Midbrain (tissue), 1 donor: ENCODE results near the gene RAP1GAP2.
"Not testable (repeated sequence)": the region's sequence is repeated elsewhere in the genome, so short reads cannot be mapped to it uniquely, and the experiment has no call there.

Experiments
- DNase-seq: peaks from one replicate; lab custom pipeline; 2025; lab: John Stamatoyannopoulos, UW

Gene RAP1GAP2

DNA sequence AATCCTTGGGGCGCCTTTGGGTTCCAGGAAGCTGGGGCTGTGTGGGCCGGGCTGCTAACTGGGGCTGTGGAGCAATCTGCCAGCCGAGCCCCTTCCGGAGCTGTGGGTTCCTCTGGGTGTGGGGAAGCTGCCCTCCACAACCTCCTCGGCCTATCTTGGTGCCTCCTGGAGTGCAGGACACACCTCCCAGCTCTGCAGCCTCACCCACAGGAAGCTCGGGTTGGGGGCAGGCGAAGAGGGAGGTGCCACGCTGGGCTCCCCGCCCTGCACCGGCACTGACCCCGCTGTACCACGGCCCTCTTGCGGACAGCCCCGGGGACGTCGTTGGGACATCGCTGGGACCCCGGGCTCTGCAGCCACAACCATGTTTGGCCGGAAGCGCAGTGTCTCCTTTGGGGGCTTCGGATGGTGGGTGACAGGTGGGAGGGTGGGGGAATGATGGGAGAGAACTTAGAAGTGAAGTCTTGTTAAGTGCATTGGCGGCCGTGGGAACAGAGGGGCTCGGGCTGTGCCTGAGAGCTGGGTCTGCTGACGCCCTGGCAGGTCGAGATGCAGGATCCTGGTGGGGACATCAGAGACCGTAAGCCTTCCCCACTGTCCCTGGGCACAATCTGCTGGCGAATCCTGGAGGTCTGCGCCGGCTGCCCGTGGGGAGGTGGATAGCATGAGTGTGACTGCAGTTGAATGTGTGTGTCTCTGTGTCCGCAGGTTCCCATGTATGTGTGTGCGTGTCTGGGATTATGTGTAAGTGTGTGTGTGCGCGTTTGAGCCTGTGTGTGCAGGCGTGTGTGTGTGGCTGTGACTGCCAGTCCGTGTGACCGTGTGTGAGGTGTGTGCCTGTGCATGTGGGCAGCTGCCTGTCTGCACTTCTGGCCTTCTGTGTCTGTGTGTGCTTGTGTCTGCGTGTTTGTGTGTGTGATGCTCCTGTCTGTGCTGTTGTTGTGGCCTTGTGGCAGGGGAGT lies at the start of gene RAP1GAP2:
TSS of gene RAP1GAP2 (plus strand) at position 275 of the 962 bp plus-strand sequence. CDS start at position 365, 90 bp downstream.
- peak; percentile 19 for DNase-seq

DNA sequence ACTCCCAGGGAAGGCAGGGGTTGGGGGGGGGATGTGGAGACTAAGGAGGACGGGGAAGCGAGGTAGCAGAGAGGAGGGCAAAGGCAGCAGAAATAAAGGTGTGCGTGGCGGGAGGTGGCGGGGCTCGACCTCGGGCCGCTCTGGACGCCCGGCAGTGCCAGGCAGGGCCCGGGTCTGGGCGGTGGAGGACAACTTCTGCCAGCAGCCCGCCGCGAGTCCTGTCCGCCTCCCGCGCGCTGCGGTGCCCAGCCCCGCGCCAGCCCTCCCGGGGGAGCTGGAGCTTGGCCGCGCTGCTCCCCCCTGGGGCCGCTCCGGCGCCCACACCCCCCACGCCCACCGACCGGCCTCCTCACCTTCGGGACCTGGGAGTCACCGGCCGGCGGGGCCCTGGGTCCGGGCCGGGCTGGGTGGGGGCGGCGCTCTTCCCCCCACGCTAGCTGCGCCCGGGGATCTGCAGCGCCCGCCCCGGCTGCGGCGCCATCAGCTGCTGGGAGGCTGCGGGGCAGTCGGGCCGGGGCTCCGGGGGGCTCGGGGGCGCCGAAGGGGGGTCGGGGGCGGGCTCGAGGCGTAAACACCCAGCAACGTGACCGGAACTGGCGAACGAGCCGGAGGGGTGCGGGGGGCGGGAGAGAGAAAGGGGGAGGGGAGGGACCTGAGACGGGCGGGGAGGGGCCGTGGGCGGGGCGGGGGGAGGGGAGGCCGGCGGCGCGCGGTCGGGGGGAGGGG lies 47.0 kb upstream of the RAP1GAP2 start, which contains the start of gene CCDC92B:
TSS of gene CCDC92B (minus strand) at position 595 of the 726 bp plus-strand sequence. CDS start 14,507 bp downstream, outside the sequence.
- DNase-seq = no peak

DNA sequence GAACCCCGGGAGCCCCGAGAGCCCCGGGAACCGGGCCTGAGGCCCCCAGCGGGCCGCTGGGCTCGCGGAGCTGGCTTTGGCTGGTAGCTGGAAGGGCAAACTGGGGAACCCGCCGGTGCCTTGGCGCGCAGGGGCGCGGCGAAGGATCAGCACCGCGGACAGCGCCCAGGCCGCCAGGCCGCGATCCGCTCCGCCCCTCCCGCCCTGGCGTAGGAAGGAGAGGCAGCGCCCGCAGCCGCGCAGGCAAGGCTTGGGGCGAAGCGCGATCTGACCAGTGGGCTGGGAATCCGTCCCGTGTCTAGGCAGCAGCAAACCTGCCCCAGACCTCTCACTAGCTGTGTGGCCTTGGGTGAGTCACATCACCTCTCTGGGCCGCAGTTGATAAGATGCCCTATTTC lies 46.5 kb upstream of the RAP1GAP2 start:
- DNase-seq = peak; percentile 72

DNA sequence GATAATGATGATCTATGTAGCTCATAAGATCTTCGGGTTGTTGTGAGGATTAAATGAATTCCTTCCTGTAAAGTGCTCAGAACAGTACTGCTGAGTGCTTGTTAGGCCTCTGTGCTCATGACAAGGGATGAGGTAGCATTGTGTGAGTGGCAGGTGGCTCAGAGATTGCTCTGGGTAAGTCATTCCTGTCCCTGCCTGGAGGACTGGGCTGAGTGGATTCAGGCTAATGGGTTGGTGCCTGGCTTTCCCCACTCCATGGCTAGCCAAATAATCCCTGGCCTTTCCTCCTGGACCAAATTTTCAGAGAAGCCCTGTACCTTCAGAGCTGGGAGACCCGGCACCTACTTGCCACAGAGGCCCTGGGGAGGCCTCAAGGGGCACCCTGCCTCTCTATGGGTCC lies 45.5 kb upstream of the RAP1GAP2 start:
- no peak for DNase-seq

DNA sequence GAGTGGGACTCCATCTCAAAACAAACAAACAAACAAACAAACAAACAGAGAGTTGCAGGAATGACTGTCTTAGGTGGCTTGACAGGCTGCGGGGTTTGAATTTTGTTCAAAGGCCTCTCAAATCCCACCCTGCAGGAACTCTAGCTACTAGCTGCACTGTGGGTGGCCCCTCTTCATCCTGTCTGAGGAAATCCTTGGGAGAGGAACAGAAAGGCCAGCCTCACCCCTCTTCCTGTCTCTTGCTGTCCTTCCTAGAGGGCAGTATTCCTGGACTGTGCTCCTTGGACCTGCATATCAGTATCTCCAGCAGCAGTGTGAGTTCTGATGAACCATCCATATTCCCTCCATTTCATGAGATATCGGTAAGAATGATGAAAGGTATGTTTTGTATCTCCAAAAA lies 44.7 kb upstream of the RAP1GAP2 start:
- DNase-seq = no peak

DNA sequence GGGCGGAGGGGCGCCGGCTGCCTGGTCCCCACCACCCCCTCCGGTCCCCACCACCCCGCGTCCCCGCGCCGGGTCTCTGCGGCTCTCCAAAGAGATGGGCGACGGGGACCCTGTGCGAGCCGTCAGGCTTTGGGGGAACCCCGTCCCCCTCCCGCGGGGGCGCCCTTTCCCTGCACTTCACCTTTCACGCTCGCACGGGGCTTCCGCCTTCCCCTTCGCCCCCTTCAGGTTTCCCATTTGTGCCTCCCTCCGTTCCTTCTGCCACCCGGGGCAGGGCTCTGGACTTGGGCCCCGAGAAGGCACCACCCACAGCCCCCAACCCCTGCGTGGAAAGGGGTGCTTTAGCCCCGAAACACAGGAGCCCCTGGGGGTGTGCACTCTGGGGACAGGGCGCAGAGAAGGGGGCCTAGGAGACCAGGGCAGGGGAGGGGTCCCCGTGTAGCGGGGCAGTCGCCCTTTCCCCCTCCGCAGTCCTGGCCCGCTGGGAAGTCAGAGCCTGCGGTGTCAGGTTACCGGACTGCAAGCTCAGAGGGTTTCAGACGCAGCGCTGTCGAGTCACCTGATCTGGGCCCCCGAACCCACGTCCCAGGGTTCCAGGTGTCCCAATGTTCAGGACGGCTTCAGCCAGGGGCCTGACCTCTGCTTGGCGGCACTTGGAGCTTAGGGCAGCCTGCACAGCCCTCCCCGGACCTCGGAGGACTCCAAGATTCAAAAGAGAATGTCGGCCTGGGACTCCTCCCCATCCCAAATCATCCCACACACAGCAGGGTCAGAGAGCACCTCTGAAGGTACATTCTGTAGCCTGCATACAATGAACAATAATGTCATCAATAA lies 40.1 kb upstream of the RAP1GAP2 start:
- no peak for DNase-seq

DNA sequence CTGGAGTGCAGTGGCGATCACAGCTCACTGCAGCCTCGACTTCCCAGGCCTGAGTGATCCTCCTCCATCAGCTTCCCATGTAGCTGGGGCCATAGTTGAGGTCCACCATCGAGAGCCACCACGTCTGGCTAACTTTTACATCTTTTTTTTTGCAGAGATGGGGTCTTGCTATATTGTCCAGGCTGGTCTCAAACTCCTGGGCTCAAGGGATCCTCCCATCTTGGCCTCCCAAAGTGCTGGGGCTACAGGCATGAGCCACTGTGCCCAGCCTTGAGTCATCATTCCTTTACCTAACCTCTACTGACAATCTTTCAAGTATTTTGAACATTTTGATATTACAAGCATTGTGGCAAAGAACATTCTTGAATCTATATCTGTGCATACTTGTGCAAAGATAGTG lies 37.4 kb upstream of the RAP1GAP2 start:
- no peak for DNase-seq

DNA sequence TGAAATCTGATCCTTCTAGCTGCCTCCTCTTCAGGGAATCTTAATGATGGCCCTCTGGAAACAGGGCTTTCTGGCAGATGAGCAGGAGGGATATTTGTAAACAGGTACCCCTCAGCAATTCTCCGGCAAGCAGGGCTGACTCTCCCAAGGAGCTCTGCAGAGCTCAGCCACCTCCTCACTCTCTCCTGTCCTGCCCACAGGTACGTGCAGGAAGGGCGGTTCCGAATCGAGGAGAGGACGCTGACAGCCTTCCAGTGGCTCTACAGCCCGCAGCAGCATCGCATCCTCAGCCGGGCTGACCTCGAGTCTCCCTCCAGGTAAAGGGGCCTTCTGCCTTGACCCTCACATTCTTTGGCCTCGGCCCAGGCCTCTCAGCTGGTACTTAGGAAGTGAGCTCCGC lies 26.1 kb upstream of the RAP1GAP2 start:
- no peak for DNase-seq

DNA sequence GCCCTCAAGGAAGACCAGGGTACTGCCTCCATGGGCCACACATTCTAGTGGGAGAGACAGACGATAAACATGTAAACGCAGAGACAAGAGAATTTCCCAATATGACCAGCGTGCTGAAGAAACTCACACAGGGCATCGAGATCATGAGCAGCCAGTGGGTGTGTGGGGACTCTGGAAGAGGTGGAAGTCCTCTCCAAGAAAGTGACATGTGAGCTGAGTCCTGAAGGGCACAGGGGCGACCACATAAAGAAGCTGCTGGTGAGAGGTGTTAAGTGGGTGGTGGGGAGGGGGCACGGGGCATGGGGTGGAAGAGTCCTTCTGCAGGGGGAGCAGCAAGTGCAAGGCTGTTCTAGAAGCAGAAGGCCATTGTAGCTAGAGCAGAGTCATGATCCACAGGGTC lies 21.0 kb upstream of the RAP1GAP2 start:
- no peak for DNase-seq

DNA sequence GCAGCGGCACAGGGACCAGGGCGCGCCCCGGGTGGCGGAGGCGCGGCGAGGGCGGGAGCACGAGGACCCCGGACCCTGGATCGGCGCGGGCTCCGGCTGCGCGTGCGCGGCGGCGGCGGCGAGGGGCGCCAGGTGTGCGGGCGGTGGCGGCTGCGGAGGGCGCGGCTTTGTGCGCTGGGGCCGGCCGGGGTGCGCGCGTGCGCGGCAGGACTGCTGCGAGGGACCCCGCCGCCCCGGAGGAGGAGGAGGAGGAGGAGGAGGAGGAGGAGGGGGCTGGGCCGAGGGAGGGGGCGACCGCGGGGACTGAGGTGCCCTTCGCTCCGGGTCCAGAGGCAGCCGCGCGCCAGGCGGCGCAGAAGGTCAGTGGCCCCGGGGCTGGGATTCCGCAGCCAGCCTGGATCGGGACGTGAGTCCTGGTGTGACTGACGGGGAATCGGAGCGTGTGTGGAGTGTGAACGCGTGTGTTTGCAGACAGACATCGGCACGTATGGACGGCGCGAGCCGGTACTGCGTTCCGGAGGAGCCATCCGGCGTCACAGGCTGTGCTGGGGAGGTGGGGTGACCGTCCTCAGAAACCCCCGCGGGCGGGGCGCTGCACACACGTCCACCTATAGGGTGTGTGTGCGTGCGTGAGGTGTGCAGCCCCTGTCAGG lies 19.5 kb upstream of the RAP1GAP2 start:
- DNase-seq = no peak

DNA sequence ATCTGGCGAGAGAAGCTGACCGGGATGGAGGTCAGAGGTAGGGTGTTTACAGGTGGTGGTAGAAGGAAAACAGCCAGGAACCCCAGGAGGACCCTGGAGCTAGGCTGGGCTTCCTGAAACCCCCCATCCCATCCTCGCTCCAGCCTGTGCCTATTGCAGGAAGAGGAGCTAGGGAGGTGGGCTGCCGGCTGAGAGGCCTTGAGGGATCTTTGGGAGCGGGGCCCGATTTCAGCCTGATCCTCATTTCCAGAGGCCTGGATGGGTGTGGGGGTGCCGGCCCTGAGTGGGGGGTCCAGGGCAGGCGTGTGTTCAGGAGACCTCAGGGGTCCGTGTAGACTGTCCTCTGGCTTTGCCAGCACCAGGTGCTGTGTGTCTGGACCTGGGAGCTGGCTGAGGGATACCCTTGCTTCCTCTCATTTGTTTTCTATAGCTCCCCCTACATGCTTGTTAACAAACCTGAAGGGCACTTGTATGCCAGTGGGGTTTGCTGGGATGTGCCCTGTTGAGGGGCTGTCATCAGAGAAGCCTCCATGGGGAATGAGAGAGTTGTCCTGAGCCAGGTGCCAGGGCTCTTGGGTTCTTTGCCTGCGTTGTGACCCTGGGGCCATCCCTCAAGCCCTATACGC lies 18.9 kb upstream of the RAP1GAP2 start:
- no peak for DNase-seq

DNA sequence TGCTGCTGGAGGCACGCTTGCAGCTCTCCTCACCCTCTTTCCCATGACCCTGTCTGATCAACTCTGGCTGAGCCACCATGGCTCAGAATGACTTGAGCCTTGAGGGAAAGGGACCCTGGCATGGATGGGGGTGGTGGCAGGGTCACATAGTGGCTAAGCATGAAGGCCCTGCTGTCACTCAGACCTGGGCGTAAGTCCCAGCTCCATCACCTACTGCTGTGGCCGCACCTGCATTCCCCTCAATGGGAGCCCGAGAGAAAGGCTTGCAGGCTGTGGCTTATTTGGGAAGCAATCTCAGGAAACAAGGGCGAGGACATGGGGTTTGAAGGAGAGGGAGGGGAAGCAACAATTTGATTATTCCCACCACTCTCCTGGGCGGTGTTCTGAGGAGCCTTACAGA lies 17.7 kb upstream of the RAP1GAP2 start:
- no peak for DNase-seq

DNA sequence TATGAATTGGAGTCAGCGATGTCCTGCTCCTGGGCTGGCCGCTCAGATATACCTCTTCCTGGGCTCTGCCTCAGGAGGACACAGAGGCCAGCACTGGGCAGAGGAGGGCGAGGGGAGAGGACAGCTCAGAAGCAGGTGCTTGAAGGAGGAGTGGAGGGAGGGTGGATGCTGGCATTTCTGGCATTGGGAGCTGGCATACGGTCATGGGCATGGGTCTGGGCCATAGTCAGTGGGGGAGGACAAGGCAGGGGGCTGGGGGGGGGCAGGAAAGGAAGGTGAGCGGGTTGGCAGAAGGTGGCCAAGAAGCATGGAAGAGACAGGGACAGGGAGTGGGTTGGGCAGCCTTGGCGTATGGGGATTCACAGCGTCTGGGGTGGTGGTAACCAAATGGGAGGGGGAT lies 16.7 kb upstream of the RAP1GAP2 start:
- no peak for DNase-seq

DNA sequence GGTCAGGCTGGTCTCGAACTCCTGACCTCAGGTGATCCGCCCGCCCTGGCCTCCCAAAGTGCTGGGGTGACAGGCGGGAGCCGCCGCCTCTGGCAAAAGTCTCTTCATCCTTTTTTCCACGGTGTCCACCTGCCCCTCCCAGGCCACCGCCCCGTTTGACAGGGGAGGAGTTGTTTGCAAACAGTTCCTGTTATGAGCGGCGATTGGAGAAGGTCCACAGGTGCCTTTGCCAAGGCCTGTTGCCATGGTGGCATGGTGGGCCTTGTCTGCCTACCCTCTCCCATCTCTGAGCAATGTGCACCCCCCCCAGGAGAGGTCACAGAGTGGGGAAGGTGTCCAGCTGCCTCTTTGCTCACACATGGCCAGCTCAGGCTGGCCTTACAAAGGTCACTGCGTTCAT lies 16.0 kb upstream of the RAP1GAP2 start:
- no peak for DNase-seq

DNA sequence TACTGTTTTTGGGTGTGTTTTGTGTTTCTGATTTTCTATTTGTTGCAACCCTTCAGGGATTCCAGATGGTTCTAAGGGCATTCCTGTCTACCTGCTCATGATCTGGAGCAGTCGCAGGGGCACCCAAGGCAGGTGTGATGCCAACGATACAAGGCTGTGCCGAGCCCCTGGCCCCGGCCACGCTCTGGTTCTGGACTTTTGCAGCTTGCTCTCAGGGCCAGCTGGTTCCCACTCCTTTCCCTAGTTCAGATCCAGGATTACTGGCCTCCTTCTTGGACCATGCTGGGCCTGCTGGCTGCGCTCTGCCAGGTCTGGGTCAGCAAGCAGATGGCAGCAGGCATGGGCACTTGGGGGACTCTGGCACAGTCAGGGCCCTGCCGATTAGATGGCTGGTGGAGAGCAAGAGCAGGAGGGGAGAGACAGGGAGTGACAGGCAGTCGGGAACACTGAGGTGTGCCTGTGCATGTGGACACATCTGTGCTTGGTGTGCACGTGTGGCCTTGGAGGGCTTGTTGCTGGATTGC lies 15.2 kb upstream of the RAP1GAP2 start:
- DNase-seq = no peak

DNA sequence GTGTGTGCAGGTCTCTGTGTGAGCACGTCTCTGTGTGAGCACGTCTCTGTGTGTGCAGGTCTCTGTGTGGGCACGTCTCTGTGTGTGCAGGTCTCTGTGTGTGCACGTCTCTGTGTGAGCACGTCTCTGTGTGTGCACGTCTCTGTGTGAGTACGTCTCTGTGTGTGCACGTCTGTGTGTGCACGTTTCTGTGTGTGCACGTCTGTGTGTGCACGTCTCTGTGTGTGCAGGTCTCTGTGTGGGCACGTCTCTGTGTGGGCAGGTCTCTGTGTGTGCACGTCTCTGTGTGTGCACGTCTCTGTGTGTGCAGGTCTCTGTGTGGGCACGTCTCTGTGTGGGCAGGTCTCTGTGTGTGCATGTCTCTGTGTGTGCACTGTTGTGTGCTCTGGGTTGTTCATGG lies 14.6 kb upstream of the RAP1GAP2 start:
- not testable (repeated sequence) for DNase-seq

DNA sequence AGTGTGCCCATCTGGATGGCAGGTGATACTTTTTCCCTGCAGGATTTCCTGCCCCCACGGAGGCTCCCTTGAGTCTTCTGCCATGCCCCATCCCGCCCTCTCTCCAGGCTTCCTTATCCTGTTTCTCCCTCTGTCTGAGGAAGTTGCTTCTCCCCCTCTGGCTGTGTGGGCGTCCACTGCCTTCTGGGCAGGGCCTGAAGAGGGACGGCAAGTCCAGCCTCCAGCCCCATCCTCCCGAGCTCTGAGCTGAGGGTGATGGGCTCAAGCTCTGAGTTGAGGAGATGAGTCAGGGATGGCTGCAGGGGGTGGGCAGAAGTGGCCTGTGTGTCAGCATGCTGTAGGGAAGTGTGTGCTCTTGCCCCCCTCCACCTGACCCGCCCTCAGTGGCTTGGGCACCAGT lies 14.2 kb upstream of the RAP1GAP2 start:
- no peak for DNase-seq

DNA sequence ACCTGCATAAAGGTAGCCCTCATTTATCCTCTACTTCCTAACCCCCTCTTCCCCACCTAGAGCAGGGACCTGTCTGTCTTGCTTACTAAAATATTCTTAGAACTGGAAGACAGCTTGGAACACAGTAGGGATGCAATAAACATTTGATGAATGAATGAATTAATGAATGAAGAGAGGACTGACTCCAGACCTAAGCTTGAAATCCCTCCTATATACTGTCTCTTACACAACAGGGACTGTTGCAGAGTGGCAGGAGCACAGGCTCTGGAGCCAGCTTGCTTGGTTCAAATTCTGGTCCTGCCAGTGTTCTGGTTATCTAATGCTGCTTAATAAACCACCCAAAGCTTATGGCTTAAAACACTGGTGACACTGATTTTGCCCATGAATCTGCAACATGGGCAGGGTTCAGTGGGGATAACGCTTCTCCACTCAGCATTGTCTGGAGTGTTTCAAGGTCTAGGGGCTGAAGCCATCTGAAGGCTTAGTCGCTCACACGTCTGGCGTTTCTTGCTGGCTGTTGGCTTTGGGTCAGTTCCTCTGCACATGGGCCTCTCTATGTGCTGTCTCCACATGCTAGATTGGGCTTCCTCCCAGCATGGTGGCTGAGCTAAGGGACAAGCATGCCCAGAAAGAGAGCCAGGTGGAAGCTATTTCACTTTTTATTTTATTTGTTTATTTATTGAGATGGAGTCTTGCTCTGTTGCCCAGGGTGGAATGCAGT lies 12.8 kb upstream of the RAP1GAP2 start:
- DNase-seq = no peak

DNA sequence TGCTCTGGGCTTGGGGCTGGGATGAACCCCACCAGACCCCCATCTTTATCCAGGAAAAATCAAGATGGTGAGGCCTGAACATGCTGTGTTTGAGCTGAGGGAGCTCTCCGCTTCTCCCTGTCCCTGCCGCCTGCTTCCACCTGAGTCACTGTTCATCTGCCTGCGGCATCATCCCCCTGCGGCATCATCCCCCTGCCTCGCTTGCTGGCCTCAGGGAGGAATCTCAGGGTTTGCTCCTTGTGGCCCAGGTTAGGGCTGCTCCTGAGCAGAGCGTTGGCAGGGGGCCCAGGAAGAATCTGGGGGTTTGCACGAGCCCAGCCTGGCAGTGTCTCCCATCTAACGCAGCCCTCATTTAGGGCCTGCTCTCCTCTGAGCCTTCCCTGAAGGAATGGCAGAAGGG lies 11.4 kb upstream of the RAP1GAP2 start:
- DNase-seq = no peak

DNA sequence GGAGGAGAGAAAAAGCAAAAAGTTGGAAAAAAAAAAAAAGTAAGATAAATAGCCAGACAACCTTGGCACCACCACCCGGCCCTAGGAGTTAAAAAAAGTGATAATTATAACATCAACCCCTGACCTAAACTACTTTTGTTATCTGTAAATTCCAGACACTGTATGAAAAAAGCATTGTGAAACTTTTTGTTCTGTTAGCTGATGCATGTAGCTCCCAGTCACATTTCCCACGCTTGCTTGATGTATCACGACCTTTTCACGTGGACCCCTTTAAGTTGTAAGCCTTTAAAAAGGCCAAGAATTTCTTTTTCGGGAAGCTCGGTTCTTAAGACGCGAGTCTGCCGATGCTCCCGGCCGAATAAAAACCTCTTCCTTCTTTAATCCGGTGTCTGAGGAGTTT lies 10.9 kb upstream of the RAP1GAP2 start:
- DNase-seq = not testable (repeated sequence)
